ENCODE measurements around the gene ZNF367. TPM values are rescaled to one million over a fixed set of nuclear protein-coding genes. Genes with fewer than 3 reads are reported as not detected.

ZNF367 gene
- total and polyA plus RNA-seq, 2 of the 4 experiments (the other 2 are of a cell fraction) = 1.1 to 2.7 TPM

- Histone ChIP-seq H3K9me1 (ENCODE audit: insufficient read depth, low read length) (0 out of 2 replicates have a peak, but pooled peaks cover 2% of the 10 kb centered on the region), H3K79me1 (ENCODE audit: low read depth in 1 of 2, low read length in 2 of 2) (no peaks in the 10 kb centered on the region), H3K4me3 (ENCODE audit: insufficient read depth, low read depth, low read length) (no peak overlapping the region), H2BK15ac (ENCODE audit: low read depth, low read length) (no peak overlapping the region), H3K56ac (ENCODE audit: extremely low read depth, insufficient read depth, low read length) (no peak overlapping the region), H3K23ac (ENCODE audit: low read depth, low read length) (no peak overlapping the region), H3K9ac (ENCODE audit: low read depth, low read length) (no peak overlapping the region), H2BK5ac (ENCODE audit: low read depth, low read length, poor library complexity, severe bottlenecking) (no peak overlapping the region), H2AK9ac (replicated peaks; ENCODE audit: low read depth, low read length, poor library complexity) (no peak overlapping the region), H2AFZ (replicated peaks; ENCODE audit: low read length, poor library complexity) (no peak overlapping the region), H4K5ac (ENCODE audit: low read depth, low read length) (no peak overlapping the region), H4K20me1 (ENCODE audit: insufficient read depth, low read length) (no peaks in the 10 kb centered on the region), H2BK20ac (ENCODE audit: low read depth, low read length) (no peak overlapping the region), H3K18ac (ENCODE audit: low read depth, low read length) (no peak overlapping the region), H4K8ac (ENCODE audit: low read depth in 2 of 2, low read length in 2 of 2) (no peak overlapping the region), H2BK120ac (ENCODE audit: low read depth, low read length) (no peak overlapping the region), H3K14ac (replicated peaks; ENCODE audit: low read depth, low read length) (no peak overlapping the region), H3K4me2 (ENCODE audit: low read depth, low read length) (no peak overlapping the region), H4K91ac (ENCODE audit: insufficient read depth, low read depth, low read length) (no peak overlapping the region), H3K9me3 (ENCODE audit: control insufficient read depth, insufficient read depth, low read length) (no peaks in the 10 kb centered on the region), H3K27me3 (ENCODE audit: control insufficient read depth, insufficient read depth, low read length) (no peaks in the 10 kb centered on the region), H3K4me1 (ENCODE audit: control insufficient read depth, insufficient read depth, low read length) (no peaks in the 10 kb centered on the region), H2AK5ac (ENCODE audit: low read depth, low read length) (no peak overlapping the region), H3K4ac (ENCODE audit: low read depth, low read length) (no peak overlapping the region), H3K36me3 (ENCODE audit: control insufficient read depth, insufficient read depth, low read length) (peaks cover 4% of the 10 kb centered on the region), H3K27ac (ENCODE audit: insufficient read depth, low read length) (no peak overlapping the region)
- WGBS, 2 experiments (ENCODE audit: extremely low coverage in 2 of 2, insufficient read length in 1 of 2) = no CpG with 5 or more reads among the region's 6 CpGs
- in situ Hi-C loops (cut with MboI; ENCODE audit: low sequenced_read_pairs) (no loop called here), intact Hi-C loops (cut with micrococcal nuclease) (no loop called here), dilution Hi-C loops (cut with HindIII; ENCODE audit: low sequenced_read_pairs, unreplicated experiment) (no loop called here)
- DNase-seq = no peak
- BruUV-seq (replicated peaks) = no TSS peak
- no peak for TF ChIP-seq MAZ (IDR thresholded peaks at IDR 0.05; ENCODE audit: borderline replicate concordance, low read depth, low read length)
- no peak for TF ChIP-seq MXI1 (IDR thresholded peaks at IDR 0.05; ENCODE audit: borderline replicate concordance, low read depth, low read length)
- TF ChIP-seq USF2 (IDR thresholded peaks at IDR 0.05; ENCODE audit: low read depth, low read length) = no peak
- no peak for TF ChIP-seq ELK1 (IDR thresholded peaks at IDR 0.05; ENCODE audit: borderline replicate concordance, low read depth, low read length)
- no peak for TF ChIP-seq POLR2A (IDR thresholded peaks at IDR 0.05; ENCODE audit: low read depth, low read length)
- TF ChIP-seq CHD1 (IDR thresholded peaks at IDR 0.05; ENCODE audit: low read depth, low read length) = no peak
- no peak for TF ChIP-seq NFE2L2 (IDR thresholded peaks at IDR 0.05; ENCODE audit: low read depth, low read length)
- TF ChIP-seq MAFK (IDR thresholded peaks at IDR 0.05; ENCODE audit: low read depth, low read length) = no peak
- TF ChIP-seq RAD21 (IDR thresholded peaks at IDR 0.05; ENCODE audit: low read length) = no peak
- TF ChIP-seq RFX5 (IDR thresholded peaks at IDR 0.05; ENCODE audit: low read depth, low read length) = no peak
- no peak for TF ChIP-seq CEBPB (IDR thresholded peaks at IDR 0.05; ENCODE audit: low read depth, low read length)
- POLR2A ChIA-PET (ENCODE audit: unreplicated experiment) = no interaction called here
- ATAC-seq (ENCODE audit: low read depth) = no peak
- CTCF ChIA-PET = no interaction called here
Observed at GRCh38 chr9:96361668-96362067, 56.5 kb downstream of the ZNF367 start.

Measured in IMR-90 (cell line).